Peyer's patch (tissue), 4 donors: Measurements from ENCODE around the gene HHLA2.

Source experiments
- CTCF ChIP-seq, 6 experiments: fragments of 450-650 bp in 4 of 6; fragments of 200-600 bp in 2 of 6; sonication (generic) in 1 of 6; IDR thresholded peaks; one replicate each; pipeline ENCODE4 v1.5.1; 2017 to 2019; ENCODE audit warnings: antibody characterized with exemption in 6 of 6, mild to moderate bottlenecking in 3 of 6, moderate library complexity in 1 of 6
- POLR2A ChIP-seq, 2 donors: fragments of 450-650 bp; IDR thresholded peaks; one replicate each; pipeline ENCODE4 v1.5.1; 2017; ENCODE audit warnings: antibody characterized with exemption in 2 of 2, mild to moderate bottlenecking in 2 of 2, moderate library complexity in 2 of 2

GRCh38 chr3:108416111-108416869, 119.9 kb downstream of the HHLA2 start:
- TF ChIP-seq POLR2A (IDR thresholded peaks at IDR 0.05) (no peak), CTCF (IDR thresholded peaks at IDR 0.05) (no peak)
